DMS79 (cell line): ENCODE results near the gene SHROOM4.

Experiments
- DNase-seq: peaks from one replicate; lab custom pipeline; 2025; lab: John Stamatoyannopoulos, UW

Gene SHROOM4

GRCh38 chrX:50707955-50708699, 105.9 kb downstream of the SHROOM4 start:
- no peak for DNase-seq

- DNase-seq, result no peak
Measured at GRCh38 chrX:50707405-50707804, 106.6 kb downstream of the SHROOM4 start.

GRCh38 chrX:50705042-50705441, 109.0 kb downstream of the SHROOM4 start:
- no peak for DNase-seq

- no peak for DNase-seq
Measured at GRCh38 chrX:50704360-50704759, 109.6 kb downstream of the SHROOM4 start.

GRCh38 chrX:50700921-50701320, 113.1 kb downstream of the SHROOM4 start:
- DNase-seq, result no peak

GRCh38 chrX:50698944-50699343, 115.0 kb downstream of the SHROOM4 start:
- DNase-seq, result no peak

GRCh38 chrX:50697691-50698090, 116.3 kb downstream of the SHROOM4 start:
- DNase-seq, result no peak

GRCh38 chrX:50691820-50692219, 122.2 kb downstream of the SHROOM4 start:
- no peak for DNase-seq

- no peak for DNase-seq
Measured at GRCh38 chrX:50684871-50685270, 129.1 kb downstream of the SHROOM4 start.

GRCh38 chrX:50680990-50681389, 133.0 kb downstream of the SHROOM4 start:
- no peak for DNase-seq

- DNase-seq, result no peak
Measured at GRCh38 chrX:50677789-50678188, 136.2 kb downstream of the SHROOM4 start.

- no peak for DNase-seq
Measured at GRCh38 chrX:50671661-50672060, 142.3 kb downstream of the SHROOM4 start.

- no peak for DNase-seq
Measured at GRCh38 chrX:50668860-50669259, 145.1 kb downstream of the SHROOM4 start.

GRCh38 chrX:50648156-50648555, 165.8 kb downstream of the SHROOM4 start:
- no peak for DNase-seq

GRCh38 chrX:50644496-50644895, 169.5 kb downstream of the SHROOM4 start:
- DNase-seq, result no peak

- DNase-seq, result no peak
Measured at GRCh38 chrX:50643525-50644137, 170.4 kb downstream of the SHROOM4 start.

GRCh38 chrX:50638123-50638522, 175.9 kb downstream of the SHROOM4 start:
- no peak for DNase-seq

GRCh38 chrX:50635817-50636365, 178.1 kb downstream of the SHROOM4 start:
- DNase-seq, result no peak

GRCh38 chrX:50635162-50635561, 178.8 kb downstream of the SHROOM4 start:
- DNase-seq, result no peak

- DNase-seq, result no peak
Measured at GRCh38 chrX:50629774-50630173, 184.2 kb downstream of the SHROOM4 start.

- no peak for DNase-seq
Measured at GRCh38 chrX:50627696-50628095, 186.3 kb downstream of the SHROOM4 start.

GRCh38 chrX:50626432-50626831, 187.6 kb downstream of the SHROOM4 start:
- no peak for DNase-seq

- DNase-seq, result no peak
Measured at GRCh38 chrX:50622751-50623150, 191.2 kb downstream of the SHROOM4 start.
